Stimulated activated CD8-positive, alpha-beta memory T cell treated with anti-CD3 and anti-CD28 coated beads, Interleukin-7, amount 100 ng/mL, for 24 hours (primary cell): ENCODE data around the gene TANC1.

Experiments
- DNase-seq: peaks from one replicate; pipeline ENCODE4 v3.0.0-alpha.2; 2020; ENCODE audit warnings: low read depth

TANC1 gene

DNA sequence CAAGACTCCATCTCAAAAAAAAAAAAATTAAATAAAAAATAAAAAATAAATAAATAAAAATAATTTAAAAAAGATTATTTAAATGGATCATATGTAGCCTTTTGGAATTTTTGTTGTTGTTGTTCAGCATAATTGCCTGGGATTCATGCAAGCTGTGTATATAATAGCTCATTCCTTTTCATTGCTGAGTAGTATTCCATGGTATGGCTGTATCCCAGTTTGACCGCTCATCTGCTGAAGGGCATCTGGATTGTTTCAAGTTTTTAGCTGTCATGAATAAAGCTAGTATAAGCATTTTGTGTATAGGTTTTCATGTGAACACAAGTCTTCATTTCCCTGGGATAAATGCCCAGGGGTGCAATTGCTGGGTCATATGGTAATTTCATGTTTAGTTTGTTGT is 6.4 kb upstream of the TANC1 start:
- no peak for DNase-seq

GRCh38 chr2:158963071-158963470 is 5.4 kb upstream of the TANC1 start:
- DNase-seq, result no peak

GRCh38 chr2:158965107-158965506 is 3.3 kb upstream of the TANC1 start:
- no peak for DNase-seq

GRCh38 chr2:158965641-158966040 is 2.8 kb upstream of the TANC1 start:
- no peak for DNase-seq

DNA sequence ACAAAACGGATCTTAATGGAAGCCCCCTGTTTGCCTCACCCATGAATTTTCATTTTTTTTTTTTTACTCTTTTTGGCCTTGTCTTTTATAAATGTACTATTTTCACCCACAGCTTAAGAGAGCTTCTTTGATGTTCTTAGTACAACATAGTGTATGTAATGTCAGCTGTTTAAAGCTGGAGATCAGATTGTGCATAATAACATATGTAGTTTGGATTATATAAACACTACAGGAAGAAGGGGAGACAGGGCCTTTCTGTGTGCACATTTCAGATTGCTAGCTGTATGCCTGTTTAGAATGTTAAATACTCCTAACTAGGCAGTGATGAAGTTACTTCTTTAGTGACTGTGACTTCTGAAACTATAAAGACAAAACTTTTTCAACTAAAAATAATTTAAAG is 2.1 kb upstream of the TANC1 start:
- no peak for DNase-seq

GRCh38 chr2:158967114-158967730 is 1.2 kb upstream of the TANC1 start:
- DNase-seq, result no peak

DNA sequence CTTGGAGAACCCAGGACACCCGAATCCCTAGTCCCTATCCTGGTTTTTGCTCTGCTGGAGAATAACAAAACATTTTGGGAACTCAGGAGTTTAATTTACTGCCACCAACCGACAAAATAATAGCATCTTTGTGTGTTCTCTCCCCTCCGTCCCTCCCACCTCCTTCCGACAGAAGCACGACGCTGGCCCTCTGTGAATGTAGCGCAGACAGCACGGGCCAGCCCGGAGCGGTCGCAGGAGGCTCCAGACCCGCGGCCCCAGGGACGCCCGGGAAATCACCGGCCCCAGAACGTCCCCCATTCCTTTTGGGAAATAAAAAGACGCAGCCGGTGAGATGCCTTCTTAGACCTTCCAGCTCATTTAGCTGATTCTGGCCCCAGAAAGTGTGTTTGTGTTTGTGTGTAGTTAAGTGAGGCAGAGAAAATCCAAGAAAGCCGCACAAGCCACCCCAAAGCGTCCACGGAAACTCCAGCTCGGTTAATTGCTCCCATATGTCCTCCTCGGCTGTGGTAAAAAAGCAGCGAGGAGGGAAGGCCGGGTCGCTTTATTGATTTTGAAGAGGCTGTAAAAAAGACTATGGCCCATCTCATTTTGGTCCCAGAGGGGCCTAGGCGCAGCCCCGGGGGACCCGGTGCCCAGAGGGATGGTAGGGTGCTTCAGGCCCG is 577 bp upstream of the TANC1 start:
- no peak for DNase-seq

GRCh38 chr2:158969162-158969714 is 798 bp downstream of the TANC1 start:
- no peak for DNase-seq

DNA sequence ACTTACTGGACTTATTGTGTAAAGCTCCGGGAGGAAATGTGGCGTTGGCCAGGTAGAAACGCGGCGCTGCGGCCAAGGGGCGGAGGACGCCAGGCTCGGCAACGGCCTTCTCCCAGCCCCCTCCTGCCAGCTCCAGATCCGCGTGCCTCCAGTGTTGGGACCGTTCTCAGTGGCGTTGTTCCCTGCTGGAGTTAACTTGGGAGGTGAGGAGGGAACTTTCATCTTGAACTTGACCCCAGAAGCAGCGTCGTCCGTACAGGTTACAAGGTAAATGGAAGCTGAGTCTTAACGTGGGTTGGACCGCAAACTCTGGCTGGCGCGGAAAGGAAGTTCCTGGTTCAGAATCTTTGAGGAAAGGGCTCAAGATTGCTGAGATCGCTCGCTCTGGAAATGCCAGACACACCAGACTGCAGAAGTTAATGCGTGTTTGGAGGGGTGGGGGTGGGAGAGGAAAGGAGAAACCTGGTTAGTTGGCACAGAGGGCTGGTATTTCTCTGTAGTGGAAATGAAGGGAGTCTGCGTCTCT is 1.3 kb downstream of the TANC1 start:
- no peak for DNase-seq

DNA sequence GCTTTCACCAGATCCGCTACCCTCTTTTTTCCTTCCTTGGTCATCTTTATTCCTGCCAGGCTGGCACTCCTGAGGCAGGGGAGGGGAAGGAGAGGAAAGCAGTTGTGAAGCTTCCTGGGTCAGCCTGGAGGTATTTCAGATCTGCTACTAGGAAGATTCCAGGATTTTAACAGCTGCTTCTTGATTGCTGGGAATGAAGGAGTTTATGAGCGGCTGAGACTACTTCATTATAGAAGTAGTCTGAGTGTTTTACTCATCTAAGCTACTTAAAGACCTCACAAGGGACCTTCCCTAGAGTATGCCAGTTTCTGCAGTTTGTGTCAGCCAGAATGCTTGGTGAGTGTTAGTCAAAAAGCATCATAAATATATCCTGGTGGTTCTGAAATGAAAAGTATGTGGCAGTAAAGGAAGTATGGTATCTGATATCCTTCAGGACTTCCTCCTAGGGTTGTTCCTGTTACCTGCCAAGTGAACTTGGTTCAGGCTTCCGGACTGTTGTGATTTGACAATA is 1.9 kb downstream of the TANC1 start:
- no peak for DNase-seq

GRCh38 chr2:158973116-158973956 is 4.9 kb downstream of the TANC1 start:
- no peak for DNase-seq

DNA sequence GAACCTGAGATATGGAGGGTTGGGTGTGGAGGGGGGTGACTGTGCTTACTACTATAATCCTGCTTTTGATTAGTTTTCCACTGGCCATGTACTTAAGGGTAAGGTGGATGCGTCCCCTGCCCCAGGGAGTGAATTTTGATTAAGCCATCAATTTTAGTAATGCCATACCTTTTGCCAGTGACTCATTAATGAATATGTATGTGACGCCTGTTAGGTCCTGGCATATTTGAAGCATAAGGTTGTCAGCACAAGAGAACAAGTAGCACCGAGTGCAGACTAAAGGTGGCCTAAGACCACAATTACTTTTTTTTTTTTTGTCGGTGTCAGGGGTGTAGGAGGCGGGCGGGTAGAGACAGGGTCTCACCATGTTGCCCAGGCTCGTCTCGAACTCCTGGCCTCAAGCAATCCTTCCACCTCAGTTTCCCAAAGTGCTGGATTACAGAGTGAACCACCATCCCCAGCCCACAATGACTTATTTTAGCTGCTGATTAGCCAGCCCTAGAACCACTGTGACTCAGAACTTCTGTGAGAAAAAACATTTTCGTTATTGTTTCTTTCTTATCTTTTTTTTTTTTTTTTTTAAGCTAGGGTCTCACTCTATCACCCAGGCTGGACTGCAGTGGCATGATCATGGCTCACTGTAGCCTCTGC is 7.0 kb downstream of the TANC1 start:
- DNase-seq, result no peak

DNA sequence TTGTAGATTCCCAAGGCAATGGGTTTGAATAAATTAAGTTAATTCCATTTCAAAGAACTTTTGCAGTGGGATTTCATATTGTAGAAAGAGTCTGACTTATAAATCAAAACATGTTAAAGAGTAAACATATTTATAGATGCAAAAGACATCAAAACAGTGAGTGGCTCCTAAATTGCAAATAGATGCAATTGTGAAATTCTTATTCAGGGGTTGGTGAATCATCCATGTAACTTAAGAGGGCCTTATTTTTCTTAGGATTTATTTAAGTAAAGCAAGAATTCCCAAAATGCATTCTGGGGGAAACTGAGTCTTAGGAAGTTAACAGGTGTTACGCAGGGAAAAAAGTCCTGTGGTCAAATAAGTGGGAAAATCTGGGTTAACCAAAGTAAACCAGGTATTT is 11.3 kb downstream of the TANC1 start:
- DNase-seq, result no peak

- DNase-seq, result no peak
Measured at GRCh38 chr2:158984604-158985135, 16.2 kb downstream of the TANC1 start.

DNA sequence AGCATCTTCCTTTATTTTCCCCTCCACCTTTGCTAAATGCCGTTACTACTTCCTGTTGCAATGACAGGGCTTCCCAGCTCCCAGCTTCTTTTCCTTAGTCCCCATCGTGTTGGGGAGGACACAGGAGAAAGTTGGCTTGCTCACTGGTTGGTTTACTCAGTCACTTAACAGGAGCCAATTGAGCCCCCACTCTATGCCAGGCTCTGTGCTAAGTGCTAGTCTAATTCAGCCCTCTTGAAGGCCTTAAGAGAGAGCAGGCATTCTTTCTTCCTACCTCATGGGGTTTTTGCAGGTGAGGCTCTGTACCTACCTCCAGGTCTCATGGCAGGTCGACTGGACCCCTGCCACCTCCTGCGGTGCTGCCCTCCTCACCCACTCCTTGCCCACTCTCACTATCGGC is 20.1 kb downstream of the TANC1 start:
- no peak for DNase-seq

GRCh38 chr2:158989165-158989564 is 20.7 kb downstream of the TANC1 start:
- no peak for DNase-seq

DNA sequence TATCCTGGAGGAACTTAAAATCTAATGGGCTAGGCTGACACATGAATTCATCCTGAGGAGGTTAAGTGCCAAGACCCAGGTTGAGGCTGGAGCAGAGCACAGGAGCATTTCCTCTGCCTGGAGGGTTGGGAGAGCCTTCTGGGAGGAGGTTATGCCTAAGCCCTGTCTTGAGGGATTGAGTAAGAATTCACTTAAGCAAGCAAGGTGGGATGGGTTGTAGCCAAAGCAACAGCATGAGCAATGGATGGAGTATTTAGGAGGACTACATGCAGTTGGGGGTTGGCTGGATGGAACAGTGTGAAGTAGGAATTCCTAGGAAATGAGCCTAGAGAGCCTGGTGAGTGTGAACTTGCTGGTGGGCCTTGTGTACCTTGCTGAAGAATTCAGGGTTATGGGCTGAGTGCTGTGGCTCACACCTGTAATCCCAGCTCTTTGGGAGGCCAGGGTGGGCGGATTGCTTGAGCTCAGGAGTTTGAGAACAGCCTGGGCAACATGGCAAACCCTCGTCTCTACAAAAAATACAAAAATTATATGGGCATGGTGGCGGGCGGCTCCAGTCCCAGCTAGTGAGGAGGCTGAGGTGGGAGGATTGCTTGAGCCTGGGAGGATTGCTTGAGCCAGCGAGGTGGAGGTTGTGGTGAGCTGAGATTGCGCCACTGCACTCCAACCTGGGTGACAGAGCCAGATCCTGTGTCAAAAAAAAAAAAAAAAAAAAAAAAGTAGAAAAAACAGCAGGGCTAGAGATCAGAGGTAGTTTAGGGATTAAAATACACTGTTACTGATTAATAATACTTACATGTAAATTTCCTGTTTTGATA is 22.2 kb downstream of the TANC1 start:
- no peak for DNase-seq

DNA sequence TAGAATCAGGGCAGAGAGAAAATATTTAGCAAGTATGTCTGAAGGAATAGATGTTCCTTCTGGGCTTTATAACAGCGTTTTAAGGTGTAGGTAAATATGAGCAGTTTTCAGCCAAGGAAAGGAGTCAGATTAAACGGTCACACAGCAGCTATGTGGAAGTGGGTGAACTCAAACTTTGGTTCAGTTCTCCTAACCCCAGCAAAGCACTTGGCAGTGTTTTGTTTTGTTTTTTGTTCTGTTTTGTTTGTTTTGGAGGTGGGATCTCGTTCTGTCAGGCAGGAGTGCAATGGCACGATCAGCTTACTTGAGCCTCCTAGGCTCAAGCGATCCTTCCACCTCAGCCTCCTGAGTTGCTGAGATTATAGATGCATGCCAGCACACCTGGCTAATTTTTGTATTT is 24.6 kb downstream of the TANC1 start:
- no peak for DNase-seq

GRCh38 chr2:158993721-158994587 is 25.5 kb downstream of the TANC1 start:
- no peak for DNase-seq
